Right cardiac atrium (tissue), 5 donors: ENCODE measurements around the gene ANKS3. TPM values are rescaled to one million over a fixed set of nuclear protein-coding genes. Genes with fewer than 3 reads are reported as not detected.

Experiments used
- ATAC-seq, 2 donors: fragments of 200-7000 bp; cut with Tn5 transposase; one replicate each; pipeline versions ENCODE4 v1.8.0 to v1.9.1; 2020; ENCODE audit warnings: moderate library complexity in 2 of 2, mild to moderate bottlenecking in 1 of 2
- DNase-seq, 3 donors: peaks; one replicate each; pipeline ENCODE4 v3.0.0-alpha.2; 2020
- H3K27ac ChIP-seq: one replicate; pipeline ENCODE4 v1.5.1; 2013; ENCODE audit warnings: mild to moderate bottlenecking, low read length, control low read depth, moderate library complexity
- H3K27me3 ChIP-seq: one replicate; pipeline ENCODE4 v1.6.1; 2013; ENCODE audit not compliant: control insufficient read depth, insufficient read depth
- H3K4me1 ChIP-seq: one replicate; pipeline ENCODE4 v1.6.1; 2013; ENCODE audit warnings: low read length; ENCODE audit not compliant: control insufficient read depth, insufficient read depth
- H3K4me3 ChIP-seq: one replicate; pipeline ENCODE4 v1.5.1; 2013; ENCODE audit warnings: low read length, control low read depth
- H3K9me3 ChIP-seq: one replicate; pipeline ENCODE4 v1.6.1; 2013; ENCODE audit warnings: low read length; ENCODE audit not compliant: control insufficient read depth
- WGBS: extraction: QIAGEN DNeasy Blood & Tissue Kit; methylation state at CpG from one replicate; pipeline ENCODE4 v1.1.7; 2013; 5-methylcytosine and 5-hydroxymethylcytosine counted together
- intact Hi-C, 4 donors: fragments of 100-400 bp; cut with DNase I; formaldehyde crosslinking; loops; one replicate each; pipeline versions ENCODE4 v1.11.0 to v1.14.0; 2022 to 2023
- polyA plus RNA-seq: library from polyadenylated mRNA; stranded (reverse); fragments of 200-250 nt; gene quantifications from one replicate; pipeline ENCODE4 v1.2.3, GENCODE V29; 2013
- total RNA-seq, 4 donors: library from RNA; stranded (reverse); fragmentation: NEBNext Ultra II Directional; extraction: Animal tissue kit (Norgen Biotek cat#: 25700); gene quantifications; one replicate each; pipeline ENCODE4 v1.2.1, GENCODE V29; 2021
- donor health status: healthy with polysubstance abuse.
- donor health status: DM: no; HTN: yes; CAD: no.
- donor health status: DM: no; HTN: no; CAD: no.
- donor health status: DM: no; HTN: yes; CAD: no; lungs with severe emphysema.
- donor health status: DM: yes; HTN: yes; CAD: no.

Gene ANKS3
- total and polyA plus RNA-seq, 5 donors = 8.9 to 13.5 (median 11.0) TPM

- intact Hi-C loops = no loop called here
- H3K4me1 ChIP-seq = peaks cover 2% of the 10 kb centered on the region
- no peak overlapping the region for H3K4me3 ChIP-seq
- 98% methylated on average over 9 of the region's 9 CpGs for WGBS
- no peaks in the 10 kb centered on the region for H3K9me3 ChIP-seq
- no peak for DNase-seq
- H3K27ac ChIP-seq = no peak overlapping the region
- ATAC-seq = no peak
- no peaks in the 10 kb centered on the region for H3K27me3 ChIP-seq
Observed at GRCh38 chr16:4674926-4675530, 59.0 kb downstream of the ANKS3 start.

GRCh38 chr16:4673387-4674046 lies 60.6 kb downstream of the ANKS3 start:
- Histone ChIP-seq H3K9me3 (no peaks in the 10 kb centered on the region), H3K27me3 (no peaks in the 10 kb centered on the region), H3K27ac (no peak overlapping the region), H3K4me1 (no peaks in the 10 kb centered on the region), H3K4me3 (no peak overlapping the region)
- ATAC-seq (no peak), DNase-seq (peak in 1 of 3 donors; percentile 50)
- intact Hi-C loops = no loop called here
- 87% methylated on average over 33 of the region's 33 CpGs for WGBS

GRCh38 chr16:4668313-4668960 lies 65.6 kb downstream of the ANKS3 start:
- no peaks in the 10 kb centered on the region for H3K9me3 ChIP-seq
- no peaks in the 10 kb centered on the region for H3K27me3 ChIP-seq
- WGBS = 95% methylated on average over 10 of the region's 10 CpGs
- H3K4me1 ChIP-seq = peaks cover 3% of the 10 kb centered on the region
- intact Hi-C loops = no loop called here
- H3K4me3 ChIP-seq = no peak overlapping the region
- DNase-seq = no peak
- ATAC-seq = no peak
- H3K27ac ChIP-seq = no peak overlapping the region

- no peaks in the 10 kb centered on the region for H3K27me3 ChIP-seq
- no peak overlapping the region for H3K4me3 ChIP-seq
- no peak for DNase-seq
- H3K27ac ChIP-seq = no peak overlapping the region
- intact Hi-C loops = no loop called here
- no peaks in the 10 kb centered on the region for H3K9me3 ChIP-seq
- 94% methylated on average over 20 of the region's 20 CpGs for WGBS
- ATAC-seq = no peak
- peaks cover 3% of the 10 kb centered on the region for H3K4me1 ChIP-seq
Observed at GRCh38 chr16:4667203-4667963, 66.7 kb downstream of the ANKS3 start.

- DNase-seq = peak in 1 of 3 donors; percentile 37
- Histone ChIP-seq H3K4me1 (peaks cover 3% of the 10 kb centered on the region), H3K27ac (no peak overlapping the region), H3K4me3 (no peak overlapping the region), H3K27me3 (no peaks in the 10 kb centered on the region), H3K9me3 (no peaks in the 10 kb centered on the region)
- WGBS = 88% methylated on average over 20 of the region's 20 CpGs
- intact Hi-C loops = no loop called here
- no peak for ATAC-seq
Observed at GRCh38 chr16:4666537-4667202, 67.4 kb downstream of the ANKS3 start.

- peak; percentile 38 to 65 for ATAC-seq
- no peaks in the 10 kb centered on the region for H3K9me3 ChIP-seq
- H3K4me1 ChIP-seq = peaks cover 9% of the 10 kb centered on the region
- H3K27me3 ChIP-seq = no peaks in the 10 kb centered on the region
- intact Hi-C loops = no loop called here
- no peak overlapping the region for H3K4me3 ChIP-seq
- peak in 2 of 3 donors; percentile 52 to 73 for DNase-seq
- H3K27ac ChIP-seq = no peak overlapping the region
- WGBS = 63% methylated on average over 26 of the region's 26 CpGs
Observed at GRCh38 chr16:4664538-4665418, 69.3 kb downstream of the ANKS3 start.

GRCh38 chr16:4663777-4664465 lies 70.2 kb downstream of the ANKS3 start:
- Histone ChIP-seq H3K4me1 (peaks cover 10% of the 10 kb centered on the region), H3K9me3 (no peaks in the 10 kb centered on the region), H3K27me3 (no peaks in the 10 kb centered on the region), H3K27ac (no peak overlapping the region), H3K4me3 (no peak overlapping the region)
- intact Hi-C loops = no loop called here
- 57% methylated on average over 25 of the region's 25 CpGs for WGBS
- ATAC-seq (peak; percentile 18 to 21), DNase-seq (peak in 2 of 3 donors; percentile 55 to 78)

GRCh38 chr16:4663465-4663776 lies 70.7 kb downstream of the ANKS3 start:
- no peak overlapping the region for H3K27ac ChIP-seq
- intact Hi-C loops = no loop called here

GRCh38 chr16:4661661-4662060 lies 72.4 kb downstream of the ANKS3 start:
- H3K27me3 ChIP-seq = no peaks in the 10 kb centered on the region
- H3K4me1 ChIP-seq = peaks cover 10% of the 10 kb centered on the region
- H3K27ac ChIP-seq = no peak overlapping the region
- intact Hi-C loops = no loop called here
- H3K9me3 ChIP-seq = no peaks in the 10 kb centered on the region
- 78% methylated on average over 11 of the region's 11 CpGs for WGBS
- DNase-seq (peak in 1 of 3 donors; percentile 39), ATAC-seq (no peak)
- H3K4me3 ChIP-seq = no peak overlapping the region

More at GRCh38 chr16:4663465-4663776, 70.7 kb downstream of the ANKS3 start:
- ATAC-seq (no peak), DNase-seq (no peak)
- Histone ChIP-seq H3K4me1 (peaks cover 10% of the 10 kb centered on the region), H3K4me3 (no peak overlapping the region), H3K9me3 (no peaks in the 10 kb centered on the region), H3K27me3 (no peaks in the 10 kb centered on the region)
- WGBS = 69% methylated on average over 5 of the region's 5 CpGs
